Stimulated activated naive B cell treated with anti-CD40 and anti-IgM and Interleukin-4, amounts not matched to agents 10 μg/mL and 1 μg/mL and 100 μg/mL, for 72 hours (primary cell): ENCODE results near the gene CEACAM1.
"Not testable (repeated sequence)": the region's sequence is repeated elsewhere in the genome, so short reads cannot be mapped to it uniquely, and the experiment has no call there.

Experiments
- ATAC-seq, 2 donors: fragments of 150-1000 bp; cut with Tn5 transposase; replicated peaks; 2 replicates each; pipeline ENCODE4 v1.10.0; 2021; ENCODE audit warnings: moderate library complexity in 1 of 2
- DNase-seq: peaks from one replicate; pipeline ENCODE4 v3.0.0; 2021
- H3K27ac Mint-ChIP-seq: one replicate; pipeline ENCODE4 v1.8.0; 2022; ENCODE audit warnings: mild to moderate bottlenecking, mixed read lengths
- H3K27me3 Mint-ChIP-seq, 2 donors: one replicate each; pipeline ENCODE4 v1.8.0; 2022; ENCODE audit warnings: mixed read lengths in 2 of 2
- H3K36me3 Mint-ChIP-seq, 2 donors: one replicate each; pipeline ENCODE4 v1.8.0; 2022; ENCODE audit warnings: mixed read lengths in 2 of 2, mild to moderate bottlenecking in 1 of 2
- H3K4me1 Mint-ChIP-seq, 2 donors: one replicate each; pipeline ENCODE4 v1.8.0; 2022; ENCODE audit warnings: mixed read lengths in 2 of 2, mild to moderate bottlenecking in 1 of 2
- H3K4me3 Mint-ChIP-seq, 2 donors: one replicate each; pipeline ENCODE4 v1.8.0; 2022; ENCODE audit warnings: mild to moderate bottlenecking in 2 of 2, mixed read lengths in 2 of 2, moderate library complexity in 1 of 2
- H3K9me3 Mint-ChIP-seq, 2 donors: one replicate each; pipeline ENCODE4 v1.8.0; 2022; ENCODE audit warnings: mixed read lengths in 2 of 2, mild to moderate bottlenecking in 1 of 2

Gene CEACAM1

GRCh38 chr19:42512743-42513304, 15.5 kb downstream of the CEACAM1 start:
- H3K27me3 Mint-ChIP-seq = no peaks in the 10 kb centered on the region
- H3K27ac Mint-ChIP-seq = no peak overlapping the region
- peaks cover 24 to 37% of the 10 kb centered on the region in 2 donors for H3K4me1 Mint-ChIP-seq
- ATAC-seq = peak; percentile 41 to 55
- H3K36me3 Mint-ChIP-seq = peaks cover 9 to 11% of the 10 kb centered on the region in 2 donors
- peaks cover 0 to 2% of the 10 kb centered on the region in 2 donors for H3K9me3 Mint-ChIP-seq
- DNase-seq = no peak
- H3K4me3 Mint-ChIP-seq = no peak overlapping the region

DNA sequence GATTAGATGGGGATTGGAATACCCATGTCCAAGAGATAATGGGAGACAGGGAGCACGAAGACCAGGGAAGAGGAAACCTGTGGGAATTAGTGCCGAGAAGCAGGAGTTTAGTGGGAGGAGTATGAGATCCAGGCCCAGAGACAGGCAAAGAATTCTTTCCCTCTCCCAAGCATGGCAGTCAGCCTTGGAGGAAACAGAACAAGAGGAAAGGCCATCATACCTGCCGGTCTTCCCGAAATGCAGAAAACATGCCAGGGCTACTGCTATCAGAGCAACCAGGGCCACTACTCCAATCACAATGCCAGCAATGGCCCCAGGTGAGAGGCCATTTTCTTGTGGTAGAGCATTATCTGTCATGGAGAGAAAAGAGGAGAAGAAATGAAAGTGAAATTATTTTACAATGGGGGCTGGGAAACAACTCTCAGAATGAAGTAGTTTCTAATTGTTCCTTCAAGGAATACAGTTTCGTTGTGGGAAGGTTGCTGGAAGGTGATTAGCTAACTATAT, 16.1 kb downstream of the CEACAM1 start:
- Mint-ChIP-seq H3K36me3 (peaks cover 9 to 11% of the 10 kb centered on the region in 2 donors), H3K9me3 (peaks cover 0 to 2% of the 10 kb centered on the region in 2 donors), H3K27ac (peak overlapping the region; percentile 21), H3K27me3 (no peaks in the 10 kb centered on the region), H3K4me1 (peaks cover 24 to 37% of the 10 kb centered on the region in 2 donors), H3K4me3 (no peak overlapping the region)
- no peak for DNase-seq
- no peak for ATAC-seq

- DNase-seq (no peak), ATAC-seq (no peak)
- Mint-ChIP-seq H3K4me1 (peaks cover 24 to 37% of the 10 kb centered on the region in 2 donors), H3K4me3 (no peak overlapping the region), H3K27me3 (no peaks in the 10 kb centered on the region), H3K9me3 (no peaks in the 10 kb centered on the region), H3K27ac (no peak overlapping the region), H3K36me3 (peaks cover 5 to 11% of the 10 kb centered on the region in 2 donors)
Measured at GRCh38 chr19:42511340-42511739, 16.9 kb downstream of the CEACAM1 start.

DNA sequence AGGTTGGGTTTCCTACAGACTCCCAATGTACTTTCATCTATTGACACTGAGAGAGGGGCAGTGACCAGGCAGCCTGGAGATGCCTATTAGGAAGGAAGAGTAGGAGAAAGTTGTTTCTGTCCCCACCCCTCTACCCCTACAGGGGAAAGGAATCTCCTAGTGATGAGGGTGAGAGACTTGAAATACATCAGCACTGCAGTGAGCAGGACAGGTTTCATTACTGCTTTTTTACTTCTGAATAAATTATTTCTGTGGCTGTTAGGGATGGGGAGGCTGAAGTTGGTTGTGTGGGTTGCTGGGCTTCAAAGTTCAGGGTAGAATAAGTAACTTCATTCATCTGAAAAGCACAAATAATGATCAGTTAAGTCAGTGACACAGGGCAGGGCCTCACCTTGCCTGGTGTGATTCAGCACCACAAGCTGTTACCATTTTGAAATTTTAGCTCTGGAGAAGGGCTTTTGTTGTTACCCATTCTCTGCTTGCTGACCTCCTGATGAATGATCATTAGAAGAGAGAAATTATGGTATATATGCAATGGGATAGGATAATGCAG, 19.3 kb downstream of the CEACAM1 start:
- peak; percentile 35 for DNase-seq
- Mint-ChIP-seq H3K27me3 (no peaks in the 10 kb centered on the region), H3K27ac (peak overlapping the region; percentile 1), H3K4me1 (peaks cover 30 to 45% of the 10 kb centered on the region in 2 donors), H3K36me3 (peaks cover 5 to 11% of the 10 kb centered on the region in 2 donors), H3K9me3 (no peaks in the 10 kb centered on the region), H3K4me3 (peak overlapping the region in 1 of 2 donors; percentile 7)
- ATAC-seq = peak; percentile 95 to 99

DNA sequence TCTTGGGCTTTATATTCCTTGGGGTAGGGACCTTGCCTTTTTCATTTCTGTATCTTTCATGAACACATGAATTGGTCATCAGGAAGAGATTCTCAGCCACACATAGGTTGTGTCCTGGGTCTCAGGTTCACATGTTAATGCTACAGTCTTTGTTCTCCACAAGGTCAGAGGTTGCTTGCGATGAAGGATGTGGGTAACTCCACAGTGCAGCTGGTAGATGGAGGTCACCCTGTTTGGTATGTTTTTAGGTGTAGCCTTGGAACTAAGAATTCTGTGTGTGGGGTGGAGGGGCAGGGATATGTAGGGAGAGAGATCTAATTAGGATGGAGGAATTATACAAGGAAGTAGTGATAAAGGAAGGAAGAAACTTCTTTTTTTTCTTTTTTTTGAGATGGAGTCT, 23.2 kb downstream of the CEACAM1 start:
- DNase-seq = no peak
- no peak overlapping the region for H3K27ac Mint-ChIP-seq

GRCh38 chr19:42501733-42502132, 26.5 kb downstream of the CEACAM1 start:
- ATAC-seq (no peak), DNase-seq (no peak)
- Mint-ChIP-seq H3K36me3 (no peaks in the 10 kb centered on the region), H3K27ac (no peak overlapping the region), H3K27me3 (no peaks in the 10 kb centered on the region), H3K9me3 (no peaks in the 10 kb centered on the region), H3K4me1 (peaks cover 23 to 28% of the 10 kb centered on the region in 2 donors), H3K4me3 (no peak overlapping the region)

More for the DNA sequence above, 23.2 kb downstream of the CEACAM1 start:
- no peak for ATAC-seq
- Mint-ChIP-seq H3K9me3 (no peaks in the 10 kb centered on the region), H3K4me3 (no peak overlapping the region), H3K4me1 (peaks cover 16 to 24% of the 10 kb centered on the region in 2 donors), H3K27me3 (no peaks in the 10 kb centered on the region), H3K36me3 (no peaks in the 10 kb centered on the region)

- H3K36me3 Mint-ChIP-seq = not testable (repeated sequence)
Measured at GRCh38 chr19:42501243-42501642, 27.0 kb downstream of the CEACAM1 start.

GRCh38 chr19:42498169-42498757, 30.0 kb downstream of the CEACAM1 start:
- no peak for DNase-seq
- Mint-ChIP-seq H3K4me1 (peaks cover 28 to 33% of the 10 kb centered on the region in 2 donors), H3K36me3 (no peaks in the 10 kb centered on the region), H3K4me3 (no peak overlapping the region), H3K9me3 (no peaks in the 10 kb centered on the region), H3K27ac (no peak overlapping the region), H3K27me3 (no peaks in the 10 kb centered on the region)
- ATAC-seq = no peak

More at GRCh38 chr19:42501243-42501642, 27.0 kb downstream of the CEACAM1 start:
- not testable (repeated sequence) for H3K27me3 Mint-ChIP-seq, H3K4me3 Mint-ChIP-seq, DNase-seq, ATAC-seq, H3K9me3 Mint-ChIP-seq, H3K27ac Mint-ChIP-seq
- H3K4me1 Mint-ChIP-seq = peaks cover 26 to 32% of the 10 kb centered on the region in 2 donors

DNA sequence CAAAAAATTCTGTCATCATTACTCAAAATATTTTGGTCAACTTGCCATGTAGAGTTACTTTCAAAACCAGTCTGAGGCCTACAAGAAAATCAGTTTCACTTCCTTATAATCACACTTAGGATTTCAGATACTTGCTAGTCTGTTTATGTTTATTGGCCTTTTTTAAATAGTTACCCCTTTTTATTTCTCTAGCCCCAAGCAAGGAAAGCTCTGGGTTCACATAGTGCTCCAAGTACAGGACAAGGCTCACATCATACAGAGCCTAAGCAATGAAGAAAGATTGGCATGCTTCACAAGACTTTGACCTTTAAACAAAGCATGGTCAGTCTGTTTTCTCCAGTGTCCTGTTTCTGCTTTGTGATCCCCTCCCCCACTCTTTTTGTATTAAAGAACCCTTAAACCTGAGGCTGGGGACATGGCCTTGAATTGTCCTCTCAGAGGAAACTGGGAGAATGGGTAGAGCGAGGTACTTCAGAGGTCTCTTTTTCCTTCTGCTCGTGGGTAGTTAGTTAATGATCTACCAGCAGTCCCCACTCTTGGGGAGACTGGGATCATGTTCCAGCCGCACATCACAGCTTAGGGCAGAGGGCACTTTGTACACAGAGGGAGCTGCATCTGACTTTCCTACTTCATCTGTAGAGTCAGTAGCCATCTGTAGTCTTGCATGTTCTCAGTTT, 30.7 kb downstream of the CEACAM1 start:
- H3K27ac Mint-ChIP-seq = peak overlapping the region; percentile 87
- DNase-seq = no peak
- no peaks in the 10 kb centered on the region for H3K9me3 Mint-ChIP-seq
- ATAC-seq = peak; percentile 83 to 85
- no peak overlapping the region for H3K4me3 Mint-ChIP-seq
- peaks cover 28 to 33% of the 10 kb centered on the region in 2 donors for H3K4me1 Mint-ChIP-seq
- H3K27me3 Mint-ChIP-seq = no peaks in the 10 kb centered on the region
- no peaks in the 10 kb centered on the region for H3K36me3 Mint-ChIP-seq

DNA sequence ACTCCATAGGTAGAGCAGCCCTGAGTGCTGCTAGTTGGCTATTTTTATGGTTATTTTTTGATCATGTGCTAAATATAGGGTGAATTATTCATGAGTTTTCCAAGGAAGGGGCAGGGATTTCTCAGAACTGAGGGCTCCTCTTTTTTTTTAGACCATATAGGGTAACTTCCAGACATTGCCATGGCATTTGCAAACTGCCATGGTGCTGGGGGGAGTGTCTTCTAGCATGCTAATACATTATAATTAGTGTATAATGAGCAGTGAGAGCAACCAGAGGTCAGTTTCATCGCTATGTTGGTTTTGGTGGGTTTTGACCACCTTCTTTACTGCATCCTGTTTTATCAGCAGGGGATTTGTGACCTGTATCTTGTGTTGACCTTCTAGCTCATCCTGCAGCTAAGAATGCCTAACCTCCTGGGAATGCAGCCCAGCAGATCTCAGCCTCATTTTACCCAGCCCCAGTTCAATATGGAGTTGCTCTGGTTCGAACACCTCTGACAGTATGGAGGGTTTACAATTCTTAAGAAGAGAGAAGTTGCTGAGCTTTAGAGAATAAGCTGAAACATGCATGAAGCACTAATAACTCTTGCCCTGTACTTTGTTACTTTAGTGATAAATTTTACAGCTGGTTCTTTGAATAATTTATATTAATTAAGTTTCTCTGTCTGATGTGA, 31.7 kb downstream of the CEACAM1 start:
- Mint-ChIP-seq H3K36me3 (no peaks in the 10 kb centered on the region), H3K9me3 (no peaks in the 10 kb centered on the region), H3K27ac (peak overlapping the region; percentile 87), H3K27me3 (no peaks in the 10 kb centered on the region), H3K4me1 (peaks cover 28 to 33% of the 10 kb centered on the region in 2 donors), H3K4me3 (no peak overlapping the region)
- DNase-seq (no peak), ATAC-seq (no peak)

DNA sequence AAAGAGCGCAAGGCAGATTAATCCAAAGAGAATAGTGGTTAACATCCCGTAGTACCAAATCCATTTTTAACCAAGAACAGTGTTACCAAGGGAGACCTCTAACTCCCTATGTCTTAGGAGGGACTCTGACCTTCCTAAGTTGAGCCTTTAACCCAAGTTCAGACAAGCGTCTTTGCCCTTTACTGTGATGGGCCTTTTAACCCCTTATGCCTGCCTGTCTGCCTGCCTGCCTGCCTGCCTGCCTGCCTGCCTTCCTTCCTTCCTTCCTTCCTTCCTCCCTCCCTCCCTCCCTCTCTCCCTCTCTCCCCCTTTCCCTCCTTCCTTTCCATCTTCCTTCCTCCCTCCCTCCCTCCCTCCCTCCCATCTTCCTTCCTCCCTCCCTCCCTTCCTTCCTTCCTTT, 32.6 kb downstream of the CEACAM1 start:
- no peak overlapping the region for H3K4me3 Mint-ChIP-seq
- H3K9me3 Mint-ChIP-seq = no peaks in the 10 kb centered on the region
- DNase-seq (no peak), ATAC-seq (no peak)
- H3K4me1 Mint-ChIP-seq = peaks cover 28 to 33% of the 10 kb centered on the region in 2 donors
- no peak overlapping the region for H3K27ac Mint-ChIP-seq
- no peaks in the 10 kb centered on the region for H3K36me3 Mint-ChIP-seq
- H3K27me3 Mint-ChIP-seq = no peaks in the 10 kb centered on the region

GRCh38 chr19:42494321-42494720, 34.0 kb downstream of the CEACAM1 start:
- DNase-seq (no peak), ATAC-seq (peak in 1 of 2 donors; percentile 68)
- H3K36me3 Mint-ChIP-seq = no peaks in the 10 kb centered on the region
- no peak overlapping the region for H3K27ac Mint-ChIP-seq
- H3K4me3 Mint-ChIP-seq = no peak overlapping the region
- H3K4me1 Mint-ChIP-seq = peaks cover 28 to 33% of the 10 kb centered on the region in 2 donors
- H3K9me3 Mint-ChIP-seq = no peaks in the 10 kb centered on the region
- H3K27me3 Mint-ChIP-seq = no peaks in the 10 kb centered on the region

- H3K9me3 Mint-ChIP-seq = no peaks in the 10 kb centered on the region
- no peaks in the 10 kb centered on the region for H3K36me3 Mint-ChIP-seq
- no peaks in the 10 kb centered on the region for H3K27me3 Mint-ChIP-seq
- DNase-seq (no peak), ATAC-seq (no peak)
- no peaks in the 10 kb centered on the region for H3K4me1 Mint-ChIP-seq
- no peak overlapping the region for H3K4me3 Mint-ChIP-seq
- H3K27ac Mint-ChIP-seq = no peak overlapping the region
Measured at GRCh38 chr19:42488783-42489521, 39.3 kb downstream of the CEACAM1 start.
